ENCODE data around the gene TMIGD3. TPM values are rescaled to one million over a fixed set of nuclear protein-coding genes. Genes with fewer than 3 reads are reported as not detected.

Gene TMIGD3
- total and polyA plus RNA-seq, 2 of the 4 experiments (the other 2 are of a cell fraction) = under 0.01 to 0.12 TPM

- no peak for TF ChIP-seq MAFK (IDR thresholded peaks at IDR 0.05; ENCODE audit: low read depth, low read length)
- TF ChIP-seq ELK1 (IDR thresholded peaks at IDR 0.05; ENCODE audit: borderline replicate concordance, low read depth, low read length) = no peak
Measured at GRCh38 chr1:111513410-111514020, 10.1 kb upstream of the TMIGD3 start (continued).

- no peak overlapping the region for H2BK20ac ChIP-seq (ENCODE audit: low read depth, low read length)
- H3K27ac ChIP-seq (ENCODE audit: insufficient read depth, low read length) = no peak overlapping the region
- intact Hi-C loops (cut with micrococcal nuclease) = no loop called here
- ChIA-PET POLR2A (ENCODE audit: unreplicated experiment) (no interaction called here), CTCF (no interaction called here)
- H3K27me3 ChIP-seq (ENCODE audit: control insufficient read depth, insufficient read depth, low read length) = no peaks in the 10 kb centered on the region
- H2BK120ac ChIP-seq (ENCODE audit: low read depth, low read length) = no peak overlapping the region
- H3K56ac ChIP-seq (ENCODE audit: extremely low read depth, insufficient read depth, low read length) = no peak overlapping the region
- peaks cover 7% of the 10 kb centered on the region for H3K9me1 ChIP-seq (ENCODE audit: insufficient read depth, low read length)
- no CpG with 5 or more reads among the region's 3 CpGs for WGBS, 2 experiments (ENCODE audit: extremely low coverage in 2 of 2, insufficient read length in 1 of 2)
- H3K9ac ChIP-seq (ENCODE audit: low read depth, low read length) = no peak overlapping the region
- no peak overlapping the region for H3K4me3 ChIP-seq (ENCODE audit: insufficient read depth, low read depth, low read length)
- no peak overlapping the region for H3K4me2 ChIP-seq (ENCODE audit: low read depth, low read length)
- H3K4me1 ChIP-seq (ENCODE audit: control insufficient read depth, insufficient read depth, low read length) = peaks cover 9% of the 10 kb centered on the region
- H2AK9ac ChIP-seq (replicated peaks; ENCODE audit: low read depth, low read length, poor library complexity) = no peak overlapping the region
- H2AFZ ChIP-seq (replicated peaks; ENCODE audit: low read length, poor library complexity) = no peak overlapping the region
- H2AK5ac ChIP-seq (ENCODE audit: low read depth, low read length) = no peak overlapping the region
- no TSS peak for BruUV-seq (replicated peaks)
- no peaks in the 10 kb centered on the region for H4K20me1 ChIP-seq (ENCODE audit: insufficient read depth, low read length)
- no peak overlapping the region for H2BK5ac ChIP-seq (ENCODE audit: low read depth, low read length, poor library complexity, severe bottlenecking)
- H4K8ac ChIP-seq (ENCODE audit: low read depth in 2 of 2, low read length in 2 of 2) = no peak overlapping the region
- no peak for TF ChIP-seq CEBPB (IDR thresholded peaks at IDR 0.05; ENCODE audit: low read depth, low read length)
- DNase-seq = no peak
- dilution Hi-C loops (cut with HindIII; ENCODE audit: low sequenced_read_pairs, unreplicated experiment) = no loop called here
- no peaks in the 10 kb centered on the region for H3K9me3 ChIP-seq (ENCODE audit: control insufficient read depth, insufficient read depth, low read length)
- in situ Hi-C loops (cut with MboI; ENCODE audit: low sequenced_read_pairs) = no loop called here
- no peak overlapping the region for H4K91ac ChIP-seq (ENCODE audit: insufficient read depth, low read depth, low read length)
- no peak overlapping the region for H4K5ac ChIP-seq (ENCODE audit: low read depth, low read length)
- H3K36me3 ChIP-seq (ENCODE audit: control insufficient read depth, insufficient read depth, low read length) = no peaks in the 10 kb centered on the region
- H3K14ac ChIP-seq (replicated peaks; ENCODE audit: low read depth, low read length) = no peak overlapping the region
- no peak overlapping the region for H3K4ac ChIP-seq (ENCODE audit: low read depth, low read length)
- ATAC-seq (ENCODE audit: low read depth) = no peak
- peaks cover 0 to 6% of the 10 kb centered on the region in 2 experiments; a peak in 1 of 4 replicates for H3K79me1 ChIP-seq (ENCODE audit: low read depth in 1 of 2, low read length in 2 of 2)
- no peak overlapping the region for H3K18ac ChIP-seq (ENCODE audit: low read depth, low read length)
- no peak overlapping the region for H2BK15ac ChIP-seq (ENCODE audit: low read depth, low read length)
- no peak overlapping the region for H3K23ac ChIP-seq (ENCODE audit: low read depth, low read length)
Measured at GRCh38 chr1:111512931-111513330, 9.5 kb upstream of the TMIGD3 start.
